Measurements from ENCODE around the gene ADTRP.

DNA sequence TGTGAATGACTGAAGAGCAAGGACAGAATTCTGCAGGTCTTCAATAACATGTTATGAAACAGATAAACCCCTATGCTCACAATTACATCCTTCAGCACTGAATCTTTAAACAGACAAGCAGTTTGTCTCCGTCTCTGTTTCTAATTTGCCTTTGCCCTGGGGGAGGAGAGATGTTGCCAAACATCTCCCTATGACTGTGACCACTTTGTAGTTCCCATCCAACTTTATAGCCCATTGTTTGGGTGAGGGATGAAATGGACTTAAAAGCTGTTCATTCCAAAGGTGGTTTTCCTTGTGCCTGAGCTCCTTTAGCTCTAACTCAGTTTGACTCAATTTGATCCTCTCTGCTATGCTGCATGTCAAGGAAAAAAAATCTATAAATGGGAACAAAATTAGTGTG is 19.5 kb upstream of the ADTRP start:
- TF ChIP-seq, protein P1, sequence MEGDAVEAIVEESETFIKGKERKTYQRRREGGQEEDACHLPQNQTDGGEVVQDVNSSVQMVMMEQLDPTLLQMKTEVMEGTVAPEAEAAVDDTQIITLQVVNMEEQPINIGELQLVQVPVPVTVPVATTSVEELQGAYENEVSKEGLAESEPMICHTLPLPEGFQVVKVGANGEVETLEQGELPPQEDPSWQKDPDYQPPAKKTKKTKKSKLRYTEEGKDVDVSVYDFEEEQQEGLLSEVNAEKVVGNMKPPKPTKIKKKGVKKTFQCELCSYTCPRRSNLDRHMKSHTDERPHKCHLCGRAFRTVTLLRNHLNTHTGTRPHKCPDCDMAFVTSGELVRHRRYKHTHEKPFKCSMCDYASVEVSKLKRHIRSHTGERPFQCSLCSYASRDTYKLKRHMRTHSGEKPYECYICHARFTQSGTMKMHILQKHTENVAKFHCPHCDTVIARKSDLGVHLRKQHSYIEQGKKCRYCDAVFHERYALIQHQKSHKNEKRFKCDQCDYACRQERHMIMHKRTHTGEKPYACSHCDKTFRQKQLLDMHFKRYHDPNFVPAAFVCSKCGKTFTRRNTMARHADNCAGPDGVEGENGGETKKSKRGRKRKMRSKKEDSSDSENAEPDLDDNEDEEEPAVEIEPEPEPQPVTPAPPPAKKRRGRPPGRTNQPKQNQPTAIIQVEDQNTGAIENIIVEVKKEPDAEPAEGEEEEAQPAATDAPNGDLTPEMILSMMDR (IDR thresholded peaks at IDR 0.05): no peak
- TF ChIP-seq EP300 (IDR thresholded peaks at IDR 0.05) (no peak), POLR2A (IDR thresholded peaks at IDR 0.05) (no peak)

Data from tibial nerve (tissue), 4 donors.